ENCODE measurements around the gene MITD1.
"Not testable (repeated sequence)": the region's sequence is repeated elsewhere in the genome, so short reads cannot be mapped to it uniquely, and the experiment has no call there.

Gene MITD1

GRCh38 chr2:99180755-99181623 is at the start of gene MITD1, which contains the start of gene MRPL30:
TSS of gene MITD1 (minus strand) at chr2:99181058. CDS start at chr2:99180981, 77 bp downstream.
TSS of gene MRPL30 (plus strand) at chr2:99181184. CDS start at chr2:99186204, 5,020 bp downstream.
- Mint-ChIP-seq H3K27me3 (no peaks in the 10 kb centered on the region), H3K36me3 (ENCODE audit: insufficient read depth) (peaks cover 14% of the 10 kb centered on the region), H3K4me1 (peaks cover 50% of the 10 kb centered on the region), H3K4me3 (peak within 1 kb of the TSS; percentile 98), H3K27ac (ENCODE audit: low read depth) (peak within 1 kb of the TSS; percentile 99), H3K9me3 (no peaks in the 10 kb centered on the region)
- ATAC-seq (replicated peaks; ENCODE audit: extremely low read depth, poor library complexity, severe bottlenecking), result peak; percentile 92
- peak; percentile 84 to 90 for DNase-seq (ENCODE audit: low spot score in 2 of 2)

GRCh38 chr2:99217929-99218501 is 37.2 kb upstream of the MITD1 start:
- Mint-ChIP-seq H3K4me1 (no peaks in the 10 kb centered on the region), H3K36me3 (ENCODE audit: insufficient read depth) (peaks cover 2% of the 10 kb centered on the region), H3K4me3 (no peak overlapping the region), H3K27ac (ENCODE audit: low read depth) (no peak overlapping the region), H3K9me3 (no peaks in the 10 kb centered on the region), H3K27me3 (no peaks in the 10 kb centered on the region)
- ATAC-seq (replicated peaks; ENCODE audit: extremely low read depth, poor library complexity, severe bottlenecking) (no peak), DNase-seq (ENCODE audit: low spot score in 2 of 2) (no peak)

DNA sequence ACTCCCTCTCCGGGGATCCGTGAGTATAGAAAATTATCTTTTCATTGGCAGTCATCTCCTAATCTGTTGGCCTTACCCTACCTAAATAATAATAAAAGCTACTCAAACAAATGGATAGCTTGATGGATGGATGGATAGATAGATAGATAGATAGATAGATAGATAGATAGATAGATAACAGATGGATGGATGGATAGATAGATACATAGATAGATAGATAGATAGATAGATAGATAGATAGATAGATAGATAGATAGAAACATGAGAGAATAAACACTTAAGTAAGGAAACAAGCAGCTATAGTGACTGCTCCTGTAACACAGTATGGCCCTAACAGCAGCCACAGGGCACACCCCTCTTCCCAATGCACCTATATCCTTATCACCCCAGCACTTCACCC is 35.2 kb upstream of the MITD1 start:
- no peak for DNase-seq (ENCODE audit: low spot score in 2 of 2)
- Mint-ChIP-seq H3K9me3 (no peaks in the 10 kb centered on the region), H3K27ac (ENCODE audit: low read depth) (no peak overlapping the region), H3K27me3 (no peaks in the 10 kb centered on the region), H3K4me1 (no peaks in the 10 kb centered on the region), H3K36me3 (ENCODE audit: insufficient read depth) (no peaks in the 10 kb centered on the region), H3K4me3 (no peak overlapping the region)
- no peak for ATAC-seq (replicated peaks; ENCODE audit: extremely low read depth, poor library complexity, severe bottlenecking)

- no peak for ATAC-seq (replicated peaks; ENCODE audit: extremely low read depth, poor library complexity, severe bottlenecking)
- Mint-ChIP-seq H3K4me1 (no peaks in the 10 kb centered on the region), H3K27me3 (no peaks in the 10 kb centered on the region), H3K4me3 (no peak overlapping the region), H3K9me3 (peaks cover 5% of the 10 kb centered on the region), H3K36me3 (ENCODE audit: insufficient read depth) (peaks cover 4% of the 10 kb centered on the region), H3K27ac (ENCODE audit: low read depth) (no peak overlapping the region)
- DNase-seq (ENCODE audit: low spot score in 2 of 2), result no peak
These were observed 24.6 kb upstream of the MITD1 start for GRCh38 chr2:99205491-99205890.

DNA sequence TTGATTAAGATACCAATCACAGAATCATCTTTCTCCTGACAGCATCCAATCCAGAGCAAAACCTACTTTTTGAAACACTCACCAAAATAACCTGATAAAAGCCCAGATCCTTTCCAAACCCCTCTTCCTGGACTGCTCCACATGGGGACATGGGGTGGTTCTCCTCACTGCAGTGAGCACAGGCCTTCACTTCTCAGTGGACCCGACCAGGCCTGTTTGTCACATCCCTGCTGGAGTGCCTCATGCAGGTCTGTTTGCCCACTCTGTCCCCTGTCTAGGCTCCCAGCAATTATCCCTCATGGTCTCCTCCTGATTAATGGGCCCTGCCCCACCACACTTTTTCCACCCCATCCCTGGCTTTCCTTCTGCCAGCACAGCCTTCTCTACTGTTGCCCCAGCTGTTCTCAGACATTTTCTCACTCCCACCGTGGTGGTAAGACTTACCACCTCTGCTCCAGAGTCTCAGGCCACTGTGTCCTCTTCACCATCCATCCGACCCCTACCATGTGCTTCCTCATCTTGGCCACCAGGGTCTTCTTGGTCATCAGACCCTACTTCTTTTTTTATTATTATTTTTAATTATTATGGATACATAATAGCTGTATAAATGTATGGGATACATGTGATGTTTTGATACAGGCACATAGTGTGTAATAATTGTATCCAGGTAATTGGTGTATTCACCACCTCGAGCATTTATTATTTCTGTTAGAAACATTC is 21.3 kb upstream of the MITD1 start:
- no peak for ATAC-seq (replicated peaks; ENCODE audit: extremely low read depth, poor library complexity, severe bottlenecking)
- H3K9me3 Mint-ChIP-seq, result peaks cover 5% of the 10 kb centered on the region
- H3K4me3 Mint-ChIP-seq, result no peak overlapping the region
- H3K27ac Mint-ChIP-seq (ENCODE audit: low read depth), result peak overlapping the region; percentile 60
- H3K36me3 Mint-ChIP-seq (ENCODE audit: insufficient read depth), result peaks cover 5% of the 10 kb centered on the region
- H3K27me3 Mint-ChIP-seq, result no peaks in the 10 kb centered on the region
- H3K4me1 Mint-ChIP-seq, result no peaks in the 10 kb centered on the region
- DNase-seq (ENCODE audit: low spot score in 2 of 2), result no peak

GRCh38 chr2:99200076-99200800 is 19.4 kb upstream of the MITD1 start:
- peaks cover 18% of the 10 kb centered on the region for H3K36me3 Mint-ChIP-seq (ENCODE audit: insufficient read depth)
- no peak overlapping the region for H3K27ac Mint-ChIP-seq (ENCODE audit: low read depth)
- H3K4me3 Mint-ChIP-seq, result no peak overlapping the region
- DNase-seq (ENCODE audit: low spot score in 2 of 2) (no peak), ATAC-seq (replicated peaks; ENCODE audit: extremely low read depth, poor library complexity, severe bottlenecking) (no peak)
- H3K9me3 Mint-ChIP-seq, result no peaks in the 10 kb centered on the region
- no peaks in the 10 kb centered on the region for H3K4me1 Mint-ChIP-seq
- H3K27me3 Mint-ChIP-seq, result no peaks in the 10 kb centered on the region

GRCh38 chr2:99198103-99198841 is 17.4 kb upstream of the MITD1 start:
- peaks cover 25% of the 10 kb centered on the region for H3K36me3 Mint-ChIP-seq (ENCODE audit: insufficient read depth)
- no peaks in the 10 kb centered on the region for H3K4me1 Mint-ChIP-seq
- ATAC-seq (replicated peaks; ENCODE audit: extremely low read depth, poor library complexity, severe bottlenecking) (no peak), DNase-seq (ENCODE audit: low spot score in 2 of 2) (no peak)
- H3K27me3 Mint-ChIP-seq, result no peaks in the 10 kb centered on the region
- no peak overlapping the region for H3K4me3 Mint-ChIP-seq
- no peaks in the 10 kb centered on the region for H3K9me3 Mint-ChIP-seq
- H3K27ac Mint-ChIP-seq (ENCODE audit: low read depth), result no peak overlapping the region

GRCh38 chr2:99192364-99192763 is 11.5 kb upstream of the MITD1 start:
- not testable (repeated sequence) for H3K4me3 Mint-ChIP-seq; ATAC-seq (replicated peaks; ENCODE audit: extremely low read depth, poor library complexity, severe bottlenecking); DNase-seq (ENCODE audit: low spot score in 2 of 2); H3K27me3 Mint-ChIP-seq; H3K9me3 Mint-ChIP-seq; H3K27ac Mint-ChIP-seq (ENCODE audit: low read depth)
- Mint-ChIP-seq H3K36me3 (ENCODE audit: insufficient read depth) (peaks cover 46% of the 10 kb centered on the region), H3K4me1 (peaks cover 14% of the 10 kb centered on the region)

DNA sequence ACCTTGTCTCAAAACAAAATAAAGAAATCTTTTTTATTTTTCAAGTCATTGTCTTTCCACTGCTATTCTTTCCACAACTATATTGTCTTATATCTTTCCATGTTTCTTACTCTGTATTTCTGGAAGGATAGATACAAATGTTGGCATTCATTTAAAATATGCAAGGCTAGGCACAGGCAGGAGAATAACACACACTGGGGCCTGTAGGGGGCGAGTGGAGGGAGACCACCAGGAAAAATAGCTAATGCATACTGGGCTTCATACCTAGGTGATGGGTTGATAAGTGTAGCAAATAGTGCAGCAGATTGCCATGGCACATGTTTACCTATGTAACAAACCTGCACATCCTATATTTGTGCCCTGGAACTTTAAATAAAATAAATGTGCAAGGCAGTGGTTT is 9.7 kb upstream of the MITD1 start:
- no peak for ATAC-seq (replicated peaks; ENCODE audit: extremely low read depth, poor library complexity, severe bottlenecking)
- H3K36me3 Mint-ChIP-seq (ENCODE audit: insufficient read depth), result peaks cover 45% of the 10 kb centered on the region
- H3K27ac Mint-ChIP-seq (ENCODE audit: low read depth), result no peak overlapping the region

GRCh38 chr2:99188357-99188756 is 7.5 kb upstream of the MITD1 start:
- H3K36me3 Mint-ChIP-seq (ENCODE audit: insufficient read depth), result peaks cover 34% of the 10 kb centered on the region
- ATAC-seq (replicated peaks; ENCODE audit: extremely low read depth, poor library complexity, severe bottlenecking) (no peak), DNase-seq (ENCODE audit: low spot score in 2 of 2) (no peak)
- H3K9me3 Mint-ChIP-seq, result no peaks in the 10 kb centered on the region
- peak overlapping the region; percentile 36 for H3K27ac Mint-ChIP-seq (ENCODE audit: low read depth)
- H3K4me1 Mint-ChIP-seq, result peaks cover 27% of the 10 kb centered on the region
- no peaks in the 10 kb centered on the region for H3K27me3 Mint-ChIP-seq
- H3K4me3 Mint-ChIP-seq, result no peak overlapping the region

More for the DNA sequence above, 9.7 kb upstream of the MITD1 start:
- Mint-ChIP-seq H3K4me1 (peaks cover 14% of the 10 kb centered on the region), H3K27me3 (no peaks in the 10 kb centered on the region), H3K9me3 (no peaks in the 10 kb centered on the region), H3K4me3 (no peak overlapping the region)
- DNase-seq (ENCODE audit: low spot score in 2 of 2), result no peak

DNA sequence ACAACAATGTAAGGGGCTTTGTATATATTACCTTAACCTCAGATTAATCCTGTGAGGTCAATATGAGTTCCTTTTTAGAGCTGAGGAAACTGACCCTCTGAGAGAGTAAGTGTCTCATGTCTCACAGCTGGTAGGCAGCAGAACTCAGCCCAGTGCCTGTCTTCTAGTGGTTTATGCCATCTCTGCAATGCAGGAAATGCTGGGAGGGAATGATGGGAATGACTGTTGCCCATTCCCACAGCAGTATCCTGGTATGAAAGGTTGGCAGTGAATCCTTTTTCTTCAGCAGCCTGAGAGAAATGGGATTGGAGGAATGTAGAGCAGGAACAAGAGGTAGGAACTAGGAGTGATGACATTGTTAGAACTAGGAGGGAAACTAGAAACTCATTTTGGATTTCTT is 6.2 kb upstream of the MITD1 start:
- Mint-ChIP-seq H3K9me3 (no peaks in the 10 kb centered on the region), H3K36me3 (ENCODE audit: insufficient read depth) (peaks cover 32% of the 10 kb centered on the region), H3K4me1 (peaks cover 34% of the 10 kb centered on the region), H3K27ac (ENCODE audit: low read depth) (no peak overlapping the region), H3K27me3 (no peaks in the 10 kb centered on the region), H3K4me3 (no peak overlapping the region)
- ATAC-seq (replicated peaks; ENCODE audit: extremely low read depth, poor library complexity, severe bottlenecking), result no peak
- no peak for DNase-seq (ENCODE audit: low spot score in 2 of 2)

GRCh38 chr2:99184811-99185210 is 4.0 kb upstream of the MITD1 start:
- Mint-ChIP-seq H3K27ac (ENCODE audit: low read depth) (peak overlapping the region; percentile 26), H3K4me1 (peaks cover 34% of the 10 kb centered on the region), H3K36me3 (ENCODE audit: insufficient read depth) (peaks cover 27% of the 10 kb centered on the region), H3K27me3 (no peaks in the 10 kb centered on the region), H3K4me3 (no peak overlapping the region), H3K9me3 (no peaks in the 10 kb centered on the region)
- DNase-seq (ENCODE audit: low spot score in 2 of 2) (no peak), ATAC-seq (replicated peaks; ENCODE audit: extremely low read depth, poor library complexity, severe bottlenecking) (no peak)

Data from central memory CD8-positive, alpha-beta T cell (primary cell).